B cell (primary cell): Measurements from ENCODE around the gene CLCN7. TPM values are rescaled to one million over a fixed set of nuclear protein-coding genes. Genes with fewer than 3 reads are reported as not detected.
A peak's percentile ranks its signal among the peaks of the same experiment; 100 is the strongest.

Experiments
- ATAC-seq: fragments of 200-7000 bp; cut with Tn5 transposase; one replicate; pipeline ENCODE4 v1.10.0; 2021; ENCODE audit warnings: low read depth, mild to moderate bottlenecking, moderate number of reproducible peaks, moderate library complexity
- CTCF ChIA-PET: fragments of 350-600 bp; sonication (Branson Sonifier 250); formaldehyde crosslinking; loops from one replicate; lab custom pipeline; 2021; ENCODE audit warnings: antibody characterized with exemption, inconsistent platforms; lab: Charles Lee
- POLR2A ChIA-PET: fragments of 350-600 bp; sonication (Branson Sonifier 250); formaldehyde crosslinking; loops from one replicate; lab custom pipeline; 2021; ENCODE audit warnings: antibody characterized with exemption; lab: Charles Lee
- DNase-seq: peaks from one replicate; pipeline ENCODE4 v3.0.0; 2013
- H2AFZ ChIP-seq: 2 replicates; pipeline ENCODE4 v1.6.1; 2012; ENCODE audit warnings: mild to moderate bottlenecking, low read depth, low read length; ENCODE audit not compliant: insufficient read depth, poor library complexity, severe bottlenecking
- H3K27ac ChIP-seq, 2 donors: 1 replicate in 1 of 2; 2 replicates in 1 of 2; pipeline ENCODE4 v1.5.1; 2012 to 2013; ENCODE audit warnings: low read length in 2 of 2, mild to moderate bottlenecking in 2 of 2, moderate library complexity in 1 of 2
- H3K27me3 ChIP-seq, 4 experiments: fragments of 200-600 bp in 1 of 4; sonication (generic) in 1 of 4; replicated peaks in 1 of 4; 1 replicate in 2 of 4; 2 replicates in 2 of 4; pipeline versions ENCODE4 v1.6.1 to v1.7.0; 2013 to 2016; ENCODE audit warnings: low read length in 3 of 4, mild to moderate bottlenecking in 2 of 4, mixed read lengths in 1 of 4, moderate library complexity in 1 of 4; ENCODE audit not compliant: insufficient read depth in 4 of 4, control insufficient read depth in 3 of 4; ENCODE audit errors: control extremely low read depth in 1 of 4
- H3K36me3 ChIP-seq, 2 experiments: replicated peaks in 1 of 2; 1 replicate in 1 of 2; 2 replicates in 1 of 2; pipeline versions ENCODE4 v1.6.1 to v1.7.1; 2013; ENCODE audit warnings: low read length in 1 of 2; ENCODE audit not compliant: insufficient read depth in 2 of 2, control insufficient read depth in 1 of 2; ENCODE audit errors: control extremely low read depth in 1 of 2, extremely low read depth in 1 of 2
- H3K4me1 ChIP-seq, 2 donors: fragments of 200-600 bp in 1 of 2; sonication (generic) in 1 of 2; 1 replicate in 1 of 2; 2 replicates in 1 of 2; pipeline versions ENCODE4 v1.5.1 to v1.6.1; 2013 to 2017; ENCODE audit warnings: low read length in 2 of 2; ENCODE audit not compliant: control insufficient read depth in 2 of 2, insufficient read depth in 2 of 2
- H3K4me2 ChIP-seq: replicated peaks from 2 replicates; pipeline ENCODE3; 2012; ENCODE audit warnings: mild to moderate bottlenecking, low read depth, low read length; ENCODE audit not compliant: poor library complexity, severe bottlenecking
- H3K4me3 ChIP-seq, 5 experiments: fragments of 200-600 bp in 1 of 5; sonication (generic) in 1 of 5; 1 replicate in 3 of 5; 2 replicates in 2 of 5; pipeline versions ENCODE4 v1.5.1 to v1.7.0; 2011 to 2016; ENCODE audit warnings: low read length in 4 of 5, mild to moderate bottlenecking in 4 of 5, low read depth in 2 of 5, control low read depth in 1 of 5, moderate library complexity in 1 of 5; ENCODE audit not compliant: insufficient read depth in 1 of 5; ENCODE audit errors: control extremely low read depth in 1 of 5, extremely low read depth in 1 of 5
- H3K79me2 ChIP-seq: fragments of 200-600 bp; sonication (generic); one replicate; pipeline ENCODE4 v1.6.0; 2016; ENCODE audit warnings: low read length; ENCODE audit not compliant: control insufficient read depth, insufficient read depth
- H3K9ac ChIP-seq: fragments of 200-600 bp; sonication (generic); 2 replicates; pipeline ENCODE4 v1.6.1; 2017; ENCODE audit warnings: mild to moderate bottlenecking, low read length, moderate library complexity
- H3K9me3 ChIP-seq, 3 donors: one replicate each; pipeline versions ENCODE4 v1.6.1 to v1.7.1; 2013; ENCODE audit warnings: low read length in 2 of 3; ENCODE audit not compliant: control insufficient read depth in 2 of 3, insufficient read depth in 1 of 3; ENCODE audit errors: control extremely low read depth in 1 of 3
- H4K20me1 ChIP-seq: 2 replicates; pipeline ENCODE4 v1.6.0; 2012; ENCODE audit warnings: mild to moderate bottlenecking, low read length; ENCODE audit not compliant: insufficient read depth, control insufficient read depth, poor library complexity, severe bottlenecking
- H3K27ac Mint-ChIP-seq: one replicate; pipeline ENCODE4 v1.8.0; 2021; ENCODE audit warnings: mixed read lengths
- H3K27me3 Mint-ChIP-seq: one replicate; pipeline ENCODE4 v1.8.0; 2021; ENCODE audit warnings: mixed read lengths
- H3K4me1 Mint-ChIP-seq: one replicate; pipeline ENCODE4 v1.8.0; 2021; ENCODE audit warnings: mixed read lengths
- H3K4me3 Mint-ChIP-seq: one replicate; pipeline ENCODE4 v1.8.0; 2021; ENCODE audit warnings: mixed read lengths
- H3K9me3 Mint-ChIP-seq: one replicate; pipeline ENCODE4 v1.8.0; 2022; ENCODE audit warnings: mixed read lengths; ENCODE audit not compliant: insufficient read depth
- CTCF ChIP-seq: fragments of 200-600 bp; IDR thresholded peaks from one replicate; pipeline ENCODE4 v1.8.0; 2022; ENCODE audit warnings: antibody characterized with exemption, mild to moderate bottlenecking
- EZH2 ChIP-seq: IDR thresholded peaks from 2 replicates; pipeline ENCODE4 v1.6.1; 2012; ENCODE audit warnings: borderline replicate concordance, low read depth, mild to moderate bottlenecking, moderate library complexity, low read length; ENCODE audit not compliant: insufficient read depth, poor library complexity, severe bottlenecking
- WGBS: methylation state at CpG from one replicate; pipeline ENCODE4 v1.1.5; 2013; ENCODE audit warnings: missing lambda C conversion rate; ENCODE audit not compliant: insufficient coverage; 5-methylcytosine and 5-hydroxymethylcytosine counted together
- intact Hi-C: fragments of 100-400 bp; cut with micrococcal nuclease; formaldehyde crosslinking; loops from one replicate; pipeline ENCODE4 v1.10.0; 2022
- polyA plus RNA-seq: library from polyadenylated mRNA; depleted of rRNA; stranded (reverse); fragments of >200 nt; gene quantifications from 2 replicates; pipeline ENCODE4 v1.2.3, GENCODE V29; 2012
- total RNA-seq, 2 donors: library from RNA; stranded (reverse); fragments of 120-200 nt in 1 of 2; gene quantifications; 1 replicate in 1 of 2; 2 replicates in 1 of 2; pipeline versions ENCODE4 v1.2.3 to v1.2.4, GENCODE V29; 2013 to 2022

The CLCN7 gene
- total and polyA plus RNA-seq, 2 donors (not counting 1 experiment from before 2014, with no cell fraction given) = 215 to 274 TPM

- WGBS = 95% methylated on average over 41 of the region's 41 CpGs
These were observed 28.3 kb downstream of the CLCN7 start for GRCh38 chr16:1446296-1447080.

More at GRCh38 chr16:1446296-1447080, 28.3 kb downstream of the CLCN7 start:
- H3K4me1 ChIP-seq = peaks cover 24% of the 10 kb centered on the region in 2 donors
- Mint-ChIP-seq H3K27me3 (no peaks in the 10 kb centered on the region), H3K27ac (peak overlapping the region; percentile 68), H3K4me1 (peaks cover 4% of the 10 kb centered on the region), H3K9me3 (no peaks in the 10 kb centered on the region), H3K4me3 (no peak overlapping the region)
- no peaks in the 10 kb centered on the region for H3K27me3 ChIP-seq
- no peak for ATAC-seq
- peaks cover 0 to 51% of the 10 kb centered on the region in 2 experiments for H3K36me3 ChIP-seq
- CTCF ChIA-PET = no interaction called here
- H2AFZ ChIP-seq = no peak overlapping the region
- POLR2A ChIA-PET = no interaction called here
- H3K79me2 ChIP-seq = peaks cover 7% of the 10 kb centered on the region
- peak overlapping the region; percentile 74 for H3K4me2 ChIP-seq
- peak overlapping the region; percentile 67 to 100 for H3K27ac ChIP-seq
- H3K9me3 ChIP-seq = no peaks in the 10 kb centered on the region
- no peak overlapping the region for H3K4me3 ChIP-seq
- H3K9ac ChIP-seq = peak overlapping the region; percentile 62
- peaks cover 5% of the 10 kb centered on the region for H4K20me1 ChIP-seq
- no peak for TF ChIP-seq EZH2
- TF ChIP-seq CTCF = no peak
- intact Hi-C loops = no loop called here
- no peak for DNase-seq
